Mesenteric fat pad (tissue), 1 donor: ENCODE data around the gene RUNX2. TPM values are rescaled to one million over a fixed set of nuclear protein-coding genes. Genes with fewer than 3 reads are reported as not detected.

Experiments
- DNase-seq: peaks from one replicate; pipeline ENCODE4 v3.0.0-alpha.2; 2020; ENCODE audit warnings: low spot score
- total RNA-seq: library from RNA; stranded (reverse); fragmentation: NEBNext Ultra II Directional; extraction: Animal tissue kit (Norgen Biotek cat#: 25700); gene quantifications from one replicate; pipeline ENCODE4 v1.2.1, GENCODE V29; 2021
- donor health status: DM: yes; HTN: yes; CAD: no.

The RUNX2 gene
- total RNA-seq, 1 donor from 2014 or later, result 1.6 TPM

DNA sequence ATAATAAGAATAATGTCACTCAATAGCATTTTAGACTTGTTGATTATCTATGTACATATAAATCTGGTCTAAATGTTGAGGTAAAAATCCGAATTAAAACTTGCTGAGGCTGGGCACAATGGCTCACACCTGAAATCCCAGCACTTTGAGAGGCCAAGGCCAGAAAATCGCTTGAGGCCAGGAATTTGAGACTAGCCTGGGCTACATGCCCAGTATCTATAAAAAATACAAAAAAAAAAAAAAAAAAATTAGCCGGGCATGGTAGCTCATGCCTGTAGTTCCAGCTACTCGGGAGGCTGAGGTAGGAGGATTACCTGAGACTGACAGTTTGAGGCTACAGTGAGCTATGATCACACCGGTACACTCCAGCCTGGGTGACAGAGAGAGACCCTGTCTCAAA is 83.8 kb downstream of the RUNX2 start:
- no peak for DNase-seq

DNA sequence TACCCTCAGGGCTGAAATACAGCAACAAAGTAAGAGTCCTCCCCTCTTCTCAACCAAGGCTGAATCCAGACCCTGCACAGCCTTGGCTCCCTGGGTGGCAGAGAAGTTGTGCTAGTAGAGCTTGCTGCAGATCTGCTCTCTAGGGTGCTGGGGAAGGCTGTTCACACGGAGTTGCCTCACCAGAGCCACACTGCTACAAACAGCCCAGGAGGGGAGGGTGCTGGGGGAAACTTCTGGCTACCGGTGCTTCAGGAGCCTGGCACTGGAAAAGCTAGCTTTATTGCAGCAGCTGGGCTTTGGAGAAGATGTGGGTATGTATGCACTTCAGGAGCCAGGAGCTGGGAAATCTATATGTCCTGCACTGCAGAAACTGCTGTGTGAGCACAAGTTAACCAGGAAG is 87.2 kb downstream of the RUNX2 start:
- no peak for DNase-seq

DNA sequence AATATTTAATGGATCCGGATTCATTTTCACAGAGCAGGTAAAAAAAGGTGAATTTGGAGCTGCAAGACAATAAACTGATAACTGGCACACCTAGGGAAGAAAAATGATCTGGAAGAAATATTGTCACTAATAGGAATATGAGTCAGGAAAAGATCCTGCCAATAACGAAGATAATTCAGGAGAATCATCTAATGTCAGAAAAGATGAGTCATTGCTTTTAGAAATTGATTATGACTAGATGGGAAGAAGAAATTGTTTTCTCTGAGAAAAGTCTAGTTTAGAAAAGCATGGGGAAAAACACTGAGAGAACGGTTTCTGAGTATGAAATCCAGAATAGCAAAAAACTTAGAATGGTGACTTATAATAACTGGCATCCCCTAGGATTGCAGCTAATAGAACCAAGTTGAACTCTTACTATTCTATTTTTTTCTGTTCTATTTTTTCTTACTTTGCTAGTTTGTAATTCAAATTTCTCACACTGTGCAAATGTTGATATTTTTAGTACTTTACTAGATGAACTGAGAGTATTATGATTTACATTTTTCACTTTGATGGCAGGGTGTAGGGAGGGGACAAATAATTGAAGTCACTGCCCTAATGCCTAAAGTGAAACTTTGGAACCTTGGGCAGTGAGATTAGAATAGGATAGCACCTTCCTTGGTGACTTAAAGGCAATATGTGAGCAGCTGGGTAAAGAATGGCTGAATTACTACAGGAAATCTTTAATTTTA is 87.8 kb downstream of the RUNX2 start:
- DNase-seq, result no peak

DNA sequence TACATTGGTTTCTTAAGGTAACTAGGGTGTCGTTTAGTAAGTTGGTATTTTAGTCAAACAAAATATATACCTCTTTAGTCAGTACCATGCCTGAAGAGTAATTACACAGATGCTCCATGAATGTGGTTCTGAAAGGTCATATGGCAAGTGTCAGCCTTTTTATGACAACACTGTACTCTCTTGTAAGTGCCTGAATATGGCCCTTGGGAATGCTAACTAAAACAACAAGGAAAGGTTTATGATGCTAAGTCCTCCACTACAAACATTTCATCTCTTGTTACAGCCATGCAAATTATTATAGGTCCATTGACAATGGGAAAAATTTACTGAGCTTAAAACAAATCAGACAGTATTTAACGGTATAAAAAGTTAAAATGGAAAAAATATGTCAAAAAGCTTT is 88.6 kb downstream of the RUNX2 start:
- no peak for DNase-seq

DNA sequence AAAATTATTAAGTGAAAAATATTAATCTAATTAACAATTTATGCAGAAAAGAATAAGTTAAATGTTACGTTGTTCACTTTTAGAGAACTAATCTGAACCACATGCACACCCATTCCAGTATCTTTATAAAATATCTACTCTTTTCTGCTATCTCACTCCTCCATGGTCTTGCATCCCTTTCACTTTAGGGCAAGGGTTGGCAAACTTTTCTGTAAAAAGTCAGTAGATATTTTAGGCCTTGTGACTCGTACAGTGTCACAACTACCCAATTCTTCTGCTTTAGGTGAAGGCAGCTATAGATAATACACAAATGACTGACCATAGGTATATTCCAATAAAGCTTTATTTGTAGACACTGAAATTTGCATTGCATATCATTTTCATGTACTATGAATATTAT is 89.3 kb downstream of the RUNX2 start:
- DNase-seq, result no peak

DNA sequence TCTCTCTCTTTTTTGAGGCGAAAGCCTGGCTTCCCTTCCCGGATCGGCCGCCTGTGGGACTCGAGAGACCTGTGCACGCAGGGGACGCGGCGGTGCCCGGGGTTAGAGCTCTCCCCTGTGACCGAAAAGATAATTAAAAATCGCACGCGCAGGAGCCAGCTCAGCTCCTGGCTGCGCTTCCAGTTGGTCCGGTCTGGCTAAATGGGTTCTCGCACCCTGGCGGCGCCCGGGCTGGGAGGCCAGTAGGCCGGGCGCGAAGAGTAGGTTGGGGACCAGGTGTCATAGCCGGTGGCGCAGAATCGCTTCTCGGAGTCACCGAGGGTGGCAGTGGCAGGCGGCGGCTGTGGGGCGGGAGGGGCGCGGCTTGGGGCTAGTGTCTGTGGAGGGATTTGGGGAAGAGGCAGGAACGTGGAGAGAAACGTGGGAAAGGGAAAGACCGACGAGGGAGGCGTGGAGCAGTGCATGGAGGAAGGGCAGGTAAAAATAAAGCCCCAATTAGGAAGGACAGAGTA is 91.5 kb downstream of the RUNX2 start:
- DNase-seq, result no peak

DNA sequence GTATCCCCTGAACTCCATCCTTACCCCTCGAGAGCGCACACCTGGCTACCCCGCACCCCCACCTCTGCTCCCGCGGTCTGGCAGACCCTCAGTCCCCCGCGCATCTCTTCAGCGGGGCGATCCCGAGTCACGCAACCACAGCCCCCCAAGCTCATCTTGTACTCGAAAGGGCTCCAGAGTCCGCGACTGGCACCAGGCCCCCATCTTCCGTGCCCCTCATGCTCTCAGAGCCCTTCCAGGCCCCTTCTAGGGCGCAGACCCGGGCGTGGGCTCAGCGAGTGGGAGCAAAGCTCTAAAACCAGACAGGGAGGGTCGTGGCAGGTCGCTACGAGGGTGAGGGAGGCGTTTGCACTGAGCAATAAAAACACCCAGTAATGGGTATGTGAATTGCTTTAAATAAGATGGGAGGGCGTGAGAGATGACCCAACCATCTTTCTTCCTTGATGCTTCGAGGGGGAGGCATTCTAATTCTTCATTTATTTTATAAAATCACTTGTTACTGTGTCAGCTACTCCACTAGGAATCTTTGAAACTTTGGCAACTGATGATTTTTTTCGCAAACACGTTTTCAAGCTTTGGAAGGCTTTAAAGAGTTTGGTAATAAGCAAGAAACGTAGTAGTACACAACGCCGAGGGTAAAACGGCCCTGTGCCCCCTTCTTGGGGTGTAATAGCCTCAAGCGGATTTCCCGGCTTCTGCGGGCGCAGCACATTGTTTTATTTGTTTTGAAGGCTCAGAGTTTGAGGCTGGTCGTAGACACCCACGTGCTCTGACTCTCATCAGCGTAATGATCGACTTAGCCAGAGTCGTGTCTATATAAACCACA is 92.2 kb downstream of the RUNX2 start:
- no peak for DNase-seq

DNA sequence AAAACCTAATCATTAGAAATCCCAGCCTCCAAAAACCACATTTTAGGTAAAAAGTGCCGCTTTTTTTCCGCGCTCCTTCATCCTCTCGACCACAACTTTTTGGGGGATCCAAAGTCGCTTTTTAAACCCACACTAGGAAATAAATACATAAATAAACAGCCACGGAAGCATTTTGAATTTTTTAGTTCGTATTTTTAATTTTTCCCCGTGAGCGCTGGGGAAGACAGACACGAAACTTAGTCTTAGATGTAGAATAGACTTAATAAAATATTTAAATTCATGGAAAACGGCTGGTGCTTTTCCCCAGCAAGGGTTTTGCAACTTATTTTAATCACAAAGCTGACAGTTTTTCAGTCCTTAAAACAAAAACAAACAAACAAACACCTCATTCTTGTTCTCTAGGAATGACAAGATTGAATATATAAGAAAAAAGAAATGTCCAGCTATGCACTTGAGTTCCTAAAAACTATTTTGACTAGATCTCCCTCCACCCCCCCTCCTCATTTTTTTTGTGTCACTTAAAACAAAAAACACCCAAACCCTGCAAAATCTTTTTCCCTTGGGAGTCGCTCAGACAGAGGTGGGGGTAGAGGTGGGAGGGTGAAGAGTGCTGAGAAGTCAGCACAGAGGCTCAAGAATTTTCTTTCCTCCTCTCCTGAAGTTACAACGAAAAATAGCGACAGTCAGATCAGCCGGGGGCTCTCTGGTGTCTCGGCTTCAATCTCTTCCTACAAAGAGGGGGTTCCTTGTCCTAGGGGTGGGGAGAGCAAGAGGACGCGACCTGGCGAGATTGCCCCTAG is 93.0 kb downstream of the RUNX2 start:
- no peak for DNase-seq

DNA sequence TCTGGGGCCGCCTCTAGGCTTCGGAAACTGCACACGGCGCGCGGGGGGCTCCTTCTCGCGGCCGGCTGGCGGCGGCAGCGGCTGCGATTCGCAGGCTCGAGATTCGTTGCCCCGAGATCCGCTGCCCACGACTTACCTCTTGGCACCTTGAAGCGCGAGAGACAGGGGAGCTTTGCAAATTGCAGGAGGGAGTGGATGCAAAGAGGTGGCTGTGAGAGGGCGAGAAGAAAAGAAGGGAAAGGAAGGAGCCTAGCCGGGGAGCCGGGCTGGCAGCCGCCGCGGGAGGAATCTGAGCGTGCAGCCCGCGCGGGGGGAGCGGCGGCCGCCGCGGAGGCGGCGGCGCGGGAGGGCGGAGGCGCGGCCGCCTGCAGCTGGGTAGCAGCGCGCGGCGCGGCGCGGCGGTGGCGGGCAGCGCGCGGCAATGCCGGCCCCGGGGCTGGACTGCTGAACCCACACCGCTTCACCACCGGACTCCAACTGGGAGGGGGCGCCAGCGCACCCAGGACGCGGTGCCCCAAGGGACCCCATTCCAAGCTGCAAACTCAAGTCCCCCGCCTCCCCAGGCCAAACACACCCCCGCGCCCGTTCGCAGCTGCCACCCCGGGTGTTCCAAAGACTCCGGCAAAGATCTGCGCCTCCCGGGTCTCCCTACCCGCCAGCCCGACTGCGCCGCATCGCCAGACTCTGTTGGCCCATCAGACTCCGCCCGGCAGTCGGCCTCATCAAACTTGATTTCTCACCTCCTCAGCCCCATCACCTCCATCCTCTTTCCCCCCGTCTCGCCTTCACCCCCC is 93.8 kb downstream of the RUNX2 start:
- DNase-seq, result peak; percentile 90

DNA sequence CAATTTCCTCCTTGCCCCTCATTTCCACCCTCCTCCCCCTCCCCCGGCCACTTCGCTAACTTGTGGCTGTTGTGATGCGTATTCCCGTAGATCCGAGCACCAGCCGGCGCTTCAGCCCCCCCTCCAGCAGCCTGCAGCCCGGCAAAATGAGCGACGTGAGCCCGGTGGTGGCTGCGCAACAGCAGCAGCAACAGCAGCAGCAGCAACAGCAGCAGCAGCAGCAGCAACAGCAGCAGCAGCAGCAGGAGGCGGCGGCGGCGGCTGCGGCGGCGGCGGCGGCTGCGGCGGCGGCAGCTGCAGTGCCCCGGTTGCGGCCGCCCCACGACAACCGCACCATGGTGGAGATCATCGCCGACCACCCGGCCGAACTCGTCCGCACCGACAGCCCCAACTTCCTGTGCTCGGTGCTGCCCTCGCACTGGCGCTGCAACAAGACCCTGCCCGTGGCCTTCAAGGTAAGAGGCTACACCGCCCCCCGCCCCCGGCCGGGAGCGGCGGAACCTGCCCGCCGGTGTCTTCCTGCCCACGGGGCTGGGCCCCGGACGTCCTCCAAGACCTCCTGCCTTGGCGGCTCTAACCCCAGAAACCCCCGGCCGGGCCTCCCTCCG is 94.5 kb downstream of the RUNX2 start:
- DNase-seq, result no peak

DNA sequence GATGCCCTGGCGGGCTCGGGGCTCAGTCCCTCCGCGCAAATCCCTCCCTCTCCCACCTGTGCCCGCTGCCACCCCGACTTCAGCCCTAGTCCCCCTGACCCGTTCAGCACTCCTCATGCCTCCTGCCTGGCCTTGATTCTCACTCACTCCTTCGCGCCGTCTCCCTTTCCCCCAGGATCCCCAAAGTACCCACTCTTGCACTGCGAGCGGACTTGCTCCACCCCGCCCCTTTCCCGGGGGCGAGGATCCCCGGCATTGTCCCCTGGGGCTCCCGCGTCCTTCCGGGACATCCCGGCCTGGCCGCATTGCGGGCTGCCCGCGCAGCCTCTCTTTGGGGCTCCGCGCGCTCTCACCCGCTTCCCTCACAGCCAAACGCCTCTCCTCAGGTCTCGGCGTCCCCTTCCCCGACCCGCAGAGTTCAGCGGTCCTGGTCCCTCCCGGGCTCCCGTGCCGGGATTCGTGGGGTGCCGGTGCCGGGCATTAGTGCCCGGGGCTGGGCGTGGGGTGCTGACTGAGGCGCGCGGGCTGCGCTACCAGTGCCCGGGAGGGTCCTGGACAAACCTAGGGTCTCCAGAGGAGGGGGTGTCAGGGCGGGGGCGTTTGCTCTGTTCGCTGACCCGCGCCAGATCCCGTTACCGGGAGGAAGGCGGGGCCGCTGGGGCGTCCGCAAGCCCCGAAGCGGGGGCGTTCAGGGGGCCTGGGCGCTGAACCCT is 95.1 kb downstream of the RUNX2 start:
- no peak for DNase-seq

DNA sequence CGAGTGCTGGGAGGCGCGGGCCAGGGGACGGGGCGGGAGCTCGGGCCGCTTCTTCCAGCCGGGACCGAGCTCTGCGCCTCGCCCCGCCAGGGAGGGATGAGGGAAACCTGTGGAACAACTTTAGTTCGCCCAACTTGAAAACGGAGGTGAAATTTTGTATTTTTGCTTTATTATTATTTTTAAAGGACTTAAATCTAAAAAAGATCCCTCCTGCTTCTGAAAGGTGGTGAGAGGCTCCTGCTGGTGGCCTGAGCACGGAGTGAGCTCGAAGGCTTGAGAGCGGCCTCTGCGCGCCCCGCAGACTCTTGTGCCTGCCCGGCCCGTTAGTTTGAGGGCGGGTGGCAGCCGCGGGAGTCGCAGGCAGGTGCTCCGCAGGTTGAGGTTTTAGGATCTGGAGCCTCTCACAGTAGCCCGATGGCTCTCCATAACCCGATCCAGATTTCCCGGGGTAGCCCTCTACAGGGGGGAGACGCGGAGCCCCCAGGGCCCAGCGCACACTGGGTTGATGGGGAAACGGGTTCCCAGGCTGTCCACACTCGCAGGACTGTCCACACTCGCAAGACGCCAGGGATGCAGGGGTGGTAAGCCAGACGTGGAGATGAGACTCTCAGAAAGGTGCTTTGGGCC is 95.8 kb downstream of the RUNX2 start:
- DNase-seq, result no peak

DNA sequence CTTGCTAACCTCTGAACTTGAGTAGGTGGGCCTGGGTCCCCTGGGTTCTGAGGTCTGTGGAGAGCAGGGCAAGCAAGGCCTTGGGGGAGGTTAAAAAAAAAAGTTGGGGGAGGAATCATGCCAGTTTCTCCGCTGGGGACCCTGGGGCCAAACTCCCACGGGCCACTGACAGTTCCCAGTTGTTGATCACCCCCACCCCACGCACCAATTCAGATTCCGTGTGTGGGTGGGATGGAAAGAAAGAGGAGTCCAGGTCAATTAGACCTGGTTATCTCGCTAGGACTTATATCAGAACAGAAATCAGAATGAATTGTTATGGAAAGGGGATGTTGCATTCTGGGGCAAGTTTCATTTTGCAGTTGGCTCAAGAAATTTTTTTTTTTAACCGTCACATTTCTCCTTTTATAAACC is 96.3 kb downstream of the RUNX2 start:
- no peak for DNase-seq

DNA sequence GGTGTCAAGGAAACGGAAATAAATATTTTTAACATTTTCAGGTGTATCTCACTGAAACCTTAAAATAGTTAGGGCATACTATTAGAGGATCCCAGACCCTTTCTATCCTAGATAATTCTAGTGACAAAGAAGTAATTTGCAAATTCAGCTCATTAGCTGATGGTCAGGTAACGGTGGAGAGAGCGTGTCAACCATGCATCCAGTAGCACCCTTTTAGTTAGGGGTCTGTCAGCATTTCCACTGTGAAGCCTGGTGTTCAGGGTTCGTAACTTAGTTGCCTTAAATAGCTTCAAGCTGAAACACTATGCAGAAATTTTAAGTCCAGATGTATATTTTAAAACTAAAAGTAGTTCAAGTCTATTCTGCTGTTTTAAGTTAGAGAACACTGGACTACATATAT is 98.1 kb downstream of the RUNX2 start:
- no peak for DNase-seq

DNA sequence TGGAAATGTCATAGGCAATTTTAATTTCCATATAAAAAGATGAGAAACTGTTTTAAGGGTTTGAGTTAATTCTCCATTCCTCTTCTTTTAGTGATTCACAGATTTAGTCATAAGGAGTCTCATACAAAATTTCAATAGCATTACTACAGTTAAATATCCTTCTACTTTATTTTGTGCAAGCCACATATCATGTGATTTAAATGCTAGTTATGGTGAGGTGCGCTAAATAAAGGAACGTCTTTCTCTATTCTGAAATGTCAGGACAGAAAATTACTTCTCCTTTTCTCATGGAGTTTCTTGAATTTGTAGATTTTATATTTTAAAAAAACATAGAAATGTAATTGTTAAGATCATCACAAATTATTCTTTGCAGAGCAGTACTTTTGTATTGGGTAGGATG is 99.6 kb downstream of the RUNX2 start:
- DNase-seq, result no peak

DNA sequence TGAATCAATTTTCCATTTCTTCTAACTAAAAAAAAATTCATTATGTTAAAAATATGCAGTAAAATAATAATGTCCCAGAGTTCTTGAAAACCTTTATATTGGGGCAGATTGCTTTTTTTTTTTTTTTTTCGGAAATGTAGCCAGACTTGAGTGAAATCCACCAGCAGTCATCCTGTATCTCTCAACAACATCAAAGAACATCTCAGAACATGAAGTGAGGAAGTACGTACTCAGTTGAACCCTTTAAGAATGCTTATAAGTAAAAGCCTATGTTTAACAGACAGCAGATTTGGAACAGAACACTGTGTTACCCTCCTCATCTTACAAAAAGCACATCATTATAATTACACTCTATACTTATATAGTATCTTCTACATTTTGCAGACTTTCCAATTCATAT is 100.6 kb downstream of the RUNX2 start:
- no peak for DNase-seq

DNA sequence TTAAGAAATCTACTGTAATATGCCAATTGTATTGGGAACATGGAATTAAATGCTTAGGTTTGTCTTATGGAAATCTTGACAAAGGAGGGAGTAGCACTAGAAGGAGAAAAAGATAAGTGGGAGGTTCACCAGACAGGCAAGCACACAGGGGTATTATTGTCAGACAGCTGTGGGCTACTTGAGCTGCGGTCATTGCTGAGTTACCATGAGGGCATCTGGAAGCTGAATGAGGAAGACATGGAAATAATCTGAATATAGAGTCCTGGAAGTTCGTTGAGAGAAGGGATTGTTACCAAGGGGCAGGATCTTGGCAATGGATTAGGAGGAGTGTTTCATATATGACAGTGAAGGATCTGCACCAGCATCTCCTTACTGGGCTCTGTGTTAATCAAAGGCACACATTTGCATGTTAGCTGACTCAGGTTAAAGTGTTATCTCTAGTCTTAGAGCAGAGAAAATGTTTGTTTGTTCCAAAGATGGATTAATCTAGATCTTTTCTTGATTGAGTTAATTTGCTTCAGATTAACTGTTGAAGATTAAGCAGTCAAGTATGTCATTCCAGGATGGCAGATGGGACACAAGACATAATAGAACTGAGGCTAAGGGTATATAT is 102.6 kb downstream of the RUNX2 start:
- DNase-seq, result no peak

DNA sequence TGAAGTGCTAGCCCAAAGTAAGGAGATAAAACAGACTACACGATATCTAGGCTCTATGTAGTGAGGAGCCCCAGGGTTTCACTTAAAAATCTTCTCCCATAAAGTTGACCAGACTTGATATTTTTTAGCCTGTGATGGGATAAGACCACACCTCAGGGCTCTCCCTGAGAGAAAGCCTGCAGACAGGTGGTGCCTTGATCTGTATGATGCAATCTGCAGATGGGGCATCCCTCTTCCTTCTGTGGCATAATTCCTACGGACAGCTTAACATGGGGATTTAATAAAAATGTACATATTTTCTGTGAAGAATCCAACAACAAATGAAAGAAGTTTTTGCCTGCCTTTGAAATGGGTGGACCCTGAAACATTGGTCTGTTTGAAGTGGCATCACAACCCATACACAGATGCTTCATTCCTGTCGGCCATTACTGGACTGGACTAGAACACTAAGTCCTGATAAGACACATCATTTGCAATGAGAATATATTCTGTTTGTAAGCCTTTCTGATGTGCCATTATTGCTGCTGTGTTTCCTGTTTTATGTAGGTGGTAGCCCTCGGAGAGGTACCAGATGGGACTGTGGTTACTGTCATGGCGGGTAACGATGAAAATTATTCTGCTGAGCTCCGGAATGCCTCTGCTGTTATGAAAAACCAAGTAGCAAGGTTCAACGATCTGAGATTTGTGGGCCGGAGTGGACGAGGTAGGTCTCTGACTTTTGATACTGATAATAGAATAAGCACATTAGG is 103.4 kb downstream of the RUNX2 start:
- DNase-seq, result no peak
